Measurements from ENCODE around the gene CPED1.

CPED1 gene

DNA sequence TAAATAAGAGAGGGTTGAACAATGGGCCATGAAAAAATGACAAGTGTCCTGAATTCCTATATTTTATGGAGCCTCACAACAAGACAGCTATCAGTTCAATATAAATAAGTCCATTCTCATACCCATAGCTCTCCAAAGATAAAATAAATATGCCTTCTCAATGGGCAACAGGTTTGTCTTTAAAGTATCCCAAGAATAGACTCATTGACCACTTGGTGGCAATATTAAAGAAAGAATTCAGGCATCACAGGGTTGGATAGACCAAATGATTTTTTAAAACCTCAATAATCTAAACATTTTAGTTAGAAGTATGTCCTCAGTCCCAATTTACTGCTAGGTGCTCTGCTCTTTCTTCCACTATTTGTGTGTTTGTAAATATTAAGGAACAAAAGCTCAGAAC is 175.2 kb downstream of the CPED1 start:
- TF ChIP-seq, protein P1, sequence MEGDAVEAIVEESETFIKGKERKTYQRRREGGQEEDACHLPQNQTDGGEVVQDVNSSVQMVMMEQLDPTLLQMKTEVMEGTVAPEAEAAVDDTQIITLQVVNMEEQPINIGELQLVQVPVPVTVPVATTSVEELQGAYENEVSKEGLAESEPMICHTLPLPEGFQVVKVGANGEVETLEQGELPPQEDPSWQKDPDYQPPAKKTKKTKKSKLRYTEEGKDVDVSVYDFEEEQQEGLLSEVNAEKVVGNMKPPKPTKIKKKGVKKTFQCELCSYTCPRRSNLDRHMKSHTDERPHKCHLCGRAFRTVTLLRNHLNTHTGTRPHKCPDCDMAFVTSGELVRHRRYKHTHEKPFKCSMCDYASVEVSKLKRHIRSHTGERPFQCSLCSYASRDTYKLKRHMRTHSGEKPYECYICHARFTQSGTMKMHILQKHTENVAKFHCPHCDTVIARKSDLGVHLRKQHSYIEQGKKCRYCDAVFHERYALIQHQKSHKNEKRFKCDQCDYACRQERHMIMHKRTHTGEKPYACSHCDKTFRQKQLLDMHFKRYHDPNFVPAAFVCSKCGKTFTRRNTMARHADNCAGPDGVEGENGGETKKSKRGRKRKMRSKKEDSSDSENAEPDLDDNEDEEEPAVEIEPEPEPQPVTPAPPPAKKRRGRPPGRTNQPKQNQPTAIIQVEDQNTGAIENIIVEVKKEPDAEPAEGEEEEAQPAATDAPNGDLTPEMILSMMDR (conservative IDR thresholded peaks at IDR 0.05; ENCODE audit: low read depth, low read length): no peak
- H3K4me3 ChIP-seq (ENCODE audit: low read depth, low read length): no peak overlapping the region
- peak; percentile 37 for DNase-seq (ENCODE audit: low read depth)

DNA sequence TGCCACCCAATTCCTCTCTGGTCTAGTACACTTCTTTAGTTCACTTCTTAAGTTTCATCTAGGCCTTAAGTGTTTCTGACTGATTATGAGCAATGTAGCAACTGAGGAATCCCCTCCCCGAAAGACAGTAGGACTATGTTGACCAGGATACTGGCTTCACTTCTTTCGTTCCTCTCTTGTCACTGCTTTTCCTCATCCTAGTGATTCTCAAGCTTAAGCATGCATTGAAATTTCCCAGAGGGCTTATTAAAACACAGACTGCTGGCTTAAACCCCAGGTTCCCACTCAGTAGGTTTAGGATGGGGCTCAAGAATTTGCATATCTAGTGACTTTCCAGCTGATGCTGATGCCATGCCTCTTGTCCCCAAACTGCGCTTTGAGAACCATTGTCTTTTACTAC is 175.7 kb downstream of the CPED1 start:
- H3K4me3 ChIP-seq (ENCODE audit: low read depth, low read length): no peak overlapping the region
- TF ChIP-seq, protein P1 (conservative IDR thresholded peaks at IDR 0.05; ENCODE audit: low read depth, low read length): no peak
- no peak for DNase-seq (ENCODE audit: low read depth)

DNA sequence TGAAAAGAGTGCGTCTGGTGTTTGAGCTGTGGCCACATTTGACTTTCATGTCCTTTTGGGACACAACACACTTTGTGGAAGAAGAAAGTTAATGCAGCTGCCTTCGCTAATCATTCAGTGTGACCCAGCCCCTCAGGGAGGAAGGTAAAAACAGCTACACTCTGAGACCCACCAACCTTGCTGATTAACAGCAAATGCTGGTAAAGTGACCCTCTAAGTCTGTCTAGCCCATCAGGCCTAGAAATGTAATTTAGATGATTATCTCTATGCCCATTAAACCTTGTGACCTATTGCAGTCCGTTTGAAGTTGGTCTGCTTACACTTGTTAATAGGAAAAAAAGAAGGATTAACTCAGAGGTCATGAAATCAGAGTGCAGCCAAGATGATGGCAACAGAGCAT is 178.4 kb downstream of the CPED1 start:
- TF ChIP-seq, protein P1 (conservative IDR thresholded peaks at IDR 0.05; ENCODE audit: low read depth, low read length): no peak

DNA sequence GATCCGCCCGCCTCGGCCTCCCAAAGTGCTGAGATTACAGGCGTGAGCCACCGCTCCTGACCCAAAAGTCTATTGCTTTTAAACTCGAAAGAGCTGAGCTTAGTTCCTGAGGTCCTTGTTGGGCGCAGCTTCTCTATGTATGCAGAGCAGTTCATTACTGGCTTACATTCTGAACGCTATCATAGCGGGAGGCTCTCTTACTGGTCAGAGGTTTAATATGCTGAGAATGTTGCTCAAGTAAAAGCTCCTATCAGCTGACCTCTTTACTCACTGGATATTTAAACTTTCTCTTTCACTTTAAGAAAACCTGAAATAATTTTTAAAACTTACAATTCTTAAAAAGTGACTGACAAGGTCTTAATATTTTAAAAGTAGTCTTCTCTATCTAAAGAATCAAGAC is 179.5 kb downstream of the CPED1 start:
- H3K4me3 ChIP-seq (ENCODE audit: low read depth, low read length): no peak overlapping the region
- DNase-seq (ENCODE audit: low read depth): peak; percentile 59
- TF ChIP-seq, protein P1 (conservative IDR thresholded peaks at IDR 0.05; ENCODE audit: low read depth, low read length): no peak

More for the DNA sequence above, 178.4 kb downstream of the CPED1 start:
- no peak overlapping the region for H3K4me3 ChIP-seq (ENCODE audit: low read depth, low read length)
- no peak for DNase-seq (ENCODE audit: low read depth)

DNA sequence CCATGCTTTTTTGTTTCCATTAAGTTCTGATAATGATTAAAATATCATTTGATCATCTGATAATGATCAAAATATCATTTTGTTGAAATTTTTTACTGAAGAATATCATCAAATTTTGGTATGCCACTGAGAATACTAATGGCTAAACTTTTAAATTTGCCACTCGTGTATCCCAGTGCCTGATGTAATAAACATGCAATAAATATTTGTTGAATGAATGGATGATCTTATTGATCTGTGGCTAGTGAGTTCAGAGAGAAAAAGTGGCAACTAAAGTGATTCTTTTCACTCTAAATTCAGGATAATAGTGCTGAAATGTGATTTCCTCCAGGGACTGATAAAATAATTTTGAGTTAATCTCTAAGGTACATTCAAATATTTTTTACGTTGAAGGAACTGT is 181.0 kb downstream of the CPED1 start:
- DNase-seq (ENCODE audit: low read depth): no peak
- TF ChIP-seq, protein P1 (conservative IDR thresholded peaks at IDR 0.05; ENCODE audit: low read depth, low read length): no peak
- no peak overlapping the region for H3K4me3 ChIP-seq (ENCODE audit: low read depth, low read length)

DNA sequence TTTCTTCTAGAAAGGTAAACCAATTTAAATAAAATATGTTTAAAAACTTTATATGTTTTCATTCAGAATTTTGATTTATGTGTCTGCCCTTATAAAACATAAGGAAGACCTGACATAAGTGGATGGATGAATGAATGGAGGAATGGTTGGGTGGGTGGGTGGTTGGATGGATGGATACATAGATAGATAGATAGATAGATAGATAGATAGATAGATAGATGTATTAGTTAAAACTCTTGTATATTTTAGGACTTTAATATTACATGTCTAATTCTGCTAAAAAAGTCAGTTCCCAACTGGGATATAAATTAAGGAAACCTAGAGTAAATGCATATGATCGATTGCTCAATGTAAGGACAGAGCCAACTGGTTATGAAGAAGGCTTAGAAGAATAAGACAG is 184.0 kb downstream of the CPED1 start:
- TF ChIP-seq, protein P1 (conservative IDR thresholded peaks at IDR 0.05; ENCODE audit: low read depth, low read length): no peak
- no peak for DNase-seq (ENCODE audit: low read depth)
- H3K4me3 ChIP-seq (ENCODE audit: low read depth, low read length): no peak overlapping the region

DNA sequence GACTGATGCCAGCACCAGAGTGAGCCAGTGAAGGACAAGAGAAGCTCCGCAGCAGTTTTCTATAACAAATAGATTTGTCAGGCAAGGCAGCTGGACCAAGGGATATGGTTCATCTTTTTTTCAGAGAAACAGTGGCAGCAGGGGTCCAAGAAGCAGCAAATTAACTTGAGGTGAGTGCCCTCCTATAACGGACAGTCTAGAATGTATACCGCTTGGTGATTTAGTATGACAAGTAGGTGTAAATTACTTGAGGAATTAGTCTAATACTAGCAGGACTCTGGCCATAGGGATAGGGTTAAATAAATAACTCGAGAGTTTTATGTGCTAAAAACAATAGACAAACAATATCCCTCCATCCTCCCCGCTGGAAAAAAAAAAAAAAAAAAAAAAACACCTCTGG is 187.3 kb downstream of the CPED1 start:
- no peak for DNase-seq (ENCODE audit: low read depth)
- TF ChIP-seq, protein P1 (conservative IDR thresholded peaks at IDR 0.05; ENCODE audit: low read depth, low read length): no peak
- H3K4me3 ChIP-seq (ENCODE audit: low read depth, low read length): no peak overlapping the region
